22Rv1 (cell line): Measurements from ENCODE around the gene OVAAL.

ENCODE experiments used
- H3K27ac ChIP-seq: fragments of 450-650 bp; 2 replicates; pipeline ENCODE4 v1.5.1; 2017
- ZFX ChIP-seq: fragments of 450-650 bp; IDR thresholded peaks from 2 replicates; pipeline ENCODE4 v1.6.1; 2017; ENCODE audit warnings: antibody characterized with exemption, borderline replicate concordance
- TF ChIP-seq, protein P1 (sequence below): fragments of 450-650 bp; IDR thresholded peaks from 2 replicates; pipeline ENCODE4 v1.5.1; 2017; ENCODE audit warnings: mild to moderate bottlenecking

Gene OVAAL

DNA sequence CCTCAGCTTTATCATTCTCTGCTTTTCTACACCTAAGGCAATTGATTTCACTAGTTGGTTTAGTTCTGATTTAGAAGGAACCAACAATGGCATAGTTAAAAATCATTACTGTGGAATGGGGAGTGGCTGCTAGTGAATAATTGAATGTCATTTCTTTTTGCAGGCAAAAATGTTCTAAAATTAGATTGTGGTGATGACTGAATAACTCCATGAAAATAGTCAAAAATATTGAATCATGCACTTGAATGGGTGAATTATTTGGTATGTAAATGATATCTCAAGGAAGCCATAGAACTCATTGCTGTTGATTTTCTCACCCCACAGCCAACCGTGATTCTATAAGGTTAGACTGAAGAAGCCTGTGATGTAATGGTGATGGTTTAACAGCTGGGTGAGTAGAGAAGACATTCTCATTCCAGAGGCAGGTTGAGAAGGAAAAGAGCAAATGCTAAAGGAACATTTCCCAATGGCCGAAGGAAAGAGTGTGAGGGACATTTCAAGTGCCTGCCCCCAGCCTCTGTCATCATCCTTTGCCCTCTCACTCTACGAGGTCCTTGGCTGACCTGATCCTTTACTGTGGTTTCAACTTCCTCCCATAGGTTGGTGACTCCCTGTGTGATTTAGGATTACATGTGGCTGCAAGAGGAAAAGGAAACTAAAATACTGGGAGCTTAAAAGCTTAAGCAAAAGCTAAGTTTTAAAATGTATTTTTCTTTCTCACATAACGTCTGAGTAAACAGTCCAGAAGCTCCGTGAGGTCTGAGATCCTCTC is 12.5 kb downstream of the OVAAL start:
- no peak for TF ChIP-seq ZFX
- TF ChIP-seq, protein P1, sequence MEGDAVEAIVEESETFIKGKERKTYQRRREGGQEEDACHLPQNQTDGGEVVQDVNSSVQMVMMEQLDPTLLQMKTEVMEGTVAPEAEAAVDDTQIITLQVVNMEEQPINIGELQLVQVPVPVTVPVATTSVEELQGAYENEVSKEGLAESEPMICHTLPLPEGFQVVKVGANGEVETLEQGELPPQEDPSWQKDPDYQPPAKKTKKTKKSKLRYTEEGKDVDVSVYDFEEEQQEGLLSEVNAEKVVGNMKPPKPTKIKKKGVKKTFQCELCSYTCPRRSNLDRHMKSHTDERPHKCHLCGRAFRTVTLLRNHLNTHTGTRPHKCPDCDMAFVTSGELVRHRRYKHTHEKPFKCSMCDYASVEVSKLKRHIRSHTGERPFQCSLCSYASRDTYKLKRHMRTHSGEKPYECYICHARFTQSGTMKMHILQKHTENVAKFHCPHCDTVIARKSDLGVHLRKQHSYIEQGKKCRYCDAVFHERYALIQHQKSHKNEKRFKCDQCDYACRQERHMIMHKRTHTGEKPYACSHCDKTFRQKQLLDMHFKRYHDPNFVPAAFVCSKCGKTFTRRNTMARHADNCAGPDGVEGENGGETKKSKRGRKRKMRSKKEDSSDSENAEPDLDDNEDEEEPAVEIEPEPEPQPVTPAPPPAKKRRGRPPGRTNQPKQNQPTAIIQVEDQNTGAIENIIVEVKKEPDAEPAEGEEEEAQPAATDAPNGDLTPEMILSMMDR, result no peak
- no peak overlapping the region for H3K27ac ChIP-seq

- TF ChIP-seq, protein P1, result no peak
- no peak for TF ChIP-seq ZFX
Observed at GRCh38 chr1:180571832-180572636, 13.3 kb downstream of the OVAAL start.

GRCh38 chr1:180572760-180573159 is 14.0 kb downstream of the OVAAL start:
- no peak overlapping the region for H3K27ac ChIP-seq
- no peak for TF ChIP-seq ZFX
- TF ChIP-seq, protein P1, result no peak

More at GRCh38 chr1:180571832-180572636, 13.3 kb downstream of the OVAAL start:
- H3K27ac ChIP-seq, result no peak overlapping the region

DNA sequence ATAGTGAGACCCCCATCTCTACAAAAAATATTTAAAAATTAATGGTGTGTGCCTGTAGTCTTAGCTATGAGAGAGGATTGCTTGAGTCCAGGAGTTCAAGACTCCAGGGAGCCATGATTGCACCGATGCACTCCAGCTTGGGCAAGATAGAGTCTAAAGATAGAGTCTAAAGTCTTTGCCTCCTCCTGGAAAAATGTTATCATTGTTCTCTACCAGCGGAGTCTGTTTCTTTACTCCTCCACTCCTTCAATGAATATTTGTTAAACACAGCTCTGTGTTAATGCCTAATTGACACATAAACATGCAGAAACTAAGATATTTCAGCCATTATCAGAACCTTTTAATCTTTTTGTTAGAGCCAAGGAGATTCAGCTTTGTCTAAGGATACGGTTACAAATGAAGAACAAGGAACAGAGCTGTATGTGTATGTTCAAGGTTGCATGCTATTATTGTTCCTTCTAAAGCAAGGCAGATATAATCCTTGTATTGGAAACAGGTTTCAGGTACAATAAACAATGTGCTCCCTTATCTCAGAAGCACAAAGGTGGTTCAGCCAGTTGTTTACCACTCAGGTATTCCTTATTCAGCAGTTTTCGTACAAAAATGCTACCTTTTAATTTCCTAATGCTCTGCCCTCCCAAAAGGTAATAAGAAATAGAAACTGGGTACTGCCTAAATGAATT is 15.4 kb downstream of the OVAAL start:
- no peak for TF ChIP-seq ZFX
- TF ChIP-seq, protein P1, result no peak
- H3K27ac ChIP-seq, result no peak overlapping the region

GRCh38 chr1:180577361-180577760 is 18.6 kb downstream of the OVAAL start:
- H3K27ac ChIP-seq, result no peak overlapping the region
- TF ChIP-seq, protein P1, result no peak
- TF ChIP-seq ZFX, result no peak

- TF ChIP-seq ZFX, result no peak
- TF ChIP-seq, protein P1, result no peak
- H3K27ac ChIP-seq, result no peak overlapping the region
Observed at GRCh38 chr1:180579961-180580611, 21.3 kb downstream of the OVAAL start.
